DMS153 treated with DMSO at 0.1 percent for 48 hours (cell line): Measurements from ENCODE around the gene ABCC12.
"Not testable (repeated sequence)": the region's sequence is repeated elsewhere in the genome, so short reads cannot be mapped to it uniquely, and the experiment has no call there.

Source experiments
- DNase-seq: peaks from one replicate; lab custom pipeline; 2025; ENCODE audit not compliant: unreplicated experiment; lab: John Stamatoyannopoulos, UW

ABCC12 gene

DNA sequence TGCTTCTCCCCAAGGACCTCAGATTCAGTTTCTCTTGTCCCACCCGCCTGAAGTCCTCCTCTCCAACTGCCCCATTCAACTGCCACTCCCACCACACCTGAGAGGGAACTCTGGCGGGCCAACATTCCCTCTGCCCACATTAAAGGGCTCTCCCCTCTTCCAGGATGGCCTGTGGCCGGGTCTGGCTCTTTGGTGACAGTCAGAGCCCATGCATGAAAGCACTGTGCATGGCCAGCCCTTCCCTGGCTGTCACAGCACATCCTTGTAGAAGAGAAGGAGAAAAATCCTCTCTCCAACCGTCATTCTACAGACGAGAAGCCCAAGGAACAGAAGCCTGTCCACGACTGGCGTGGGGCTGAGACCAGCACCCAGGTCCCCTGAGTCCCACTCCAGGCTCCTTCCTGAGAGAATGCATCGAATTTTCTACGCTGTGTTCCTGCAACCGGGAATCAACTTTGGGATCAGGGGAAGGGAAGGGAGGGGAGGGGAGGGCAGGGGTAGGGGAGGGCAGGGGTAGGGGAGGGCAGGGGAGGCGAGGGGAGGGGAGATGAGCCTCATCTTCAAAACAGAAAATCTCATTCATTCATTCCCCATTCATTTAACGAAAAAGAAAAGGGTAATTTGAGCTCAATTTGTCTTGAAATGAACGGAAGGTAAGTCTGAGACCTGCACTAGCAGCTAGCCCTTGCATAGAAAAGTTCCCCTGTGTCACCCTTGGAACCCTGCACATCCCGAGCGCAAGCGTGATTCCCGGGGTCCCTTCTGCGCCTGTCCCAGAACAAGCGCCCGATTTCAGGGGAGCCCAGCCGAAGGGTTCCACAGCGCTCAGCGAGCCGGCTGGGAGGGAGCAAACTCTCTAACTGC is at the start of gene ABCC12:
TSS of gene ABCC12 (minus strand) at position 68 of the 864 bp plus-strand sequence. CDS start 9,569 bp downstream, outside the sequence.
- no peak for DNase-seq

DNA sequence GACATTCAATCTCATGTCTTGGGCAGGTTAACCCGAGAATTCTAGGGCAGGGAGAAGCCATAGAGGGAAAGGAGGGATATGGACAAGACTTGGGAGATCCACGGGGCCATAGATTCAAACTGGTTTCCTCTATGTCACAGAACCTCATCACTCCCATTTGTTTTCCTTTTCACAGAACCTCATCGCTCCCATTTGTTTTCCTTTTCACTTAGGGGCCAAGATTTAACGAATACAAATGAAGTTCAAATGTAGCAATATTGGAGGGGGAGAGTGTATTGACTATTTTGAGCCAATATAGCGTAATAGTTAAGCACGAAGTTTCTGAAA is 49.0 kb upstream of the ABCC12 start:
- DNase-seq, result no peak

DNA sequence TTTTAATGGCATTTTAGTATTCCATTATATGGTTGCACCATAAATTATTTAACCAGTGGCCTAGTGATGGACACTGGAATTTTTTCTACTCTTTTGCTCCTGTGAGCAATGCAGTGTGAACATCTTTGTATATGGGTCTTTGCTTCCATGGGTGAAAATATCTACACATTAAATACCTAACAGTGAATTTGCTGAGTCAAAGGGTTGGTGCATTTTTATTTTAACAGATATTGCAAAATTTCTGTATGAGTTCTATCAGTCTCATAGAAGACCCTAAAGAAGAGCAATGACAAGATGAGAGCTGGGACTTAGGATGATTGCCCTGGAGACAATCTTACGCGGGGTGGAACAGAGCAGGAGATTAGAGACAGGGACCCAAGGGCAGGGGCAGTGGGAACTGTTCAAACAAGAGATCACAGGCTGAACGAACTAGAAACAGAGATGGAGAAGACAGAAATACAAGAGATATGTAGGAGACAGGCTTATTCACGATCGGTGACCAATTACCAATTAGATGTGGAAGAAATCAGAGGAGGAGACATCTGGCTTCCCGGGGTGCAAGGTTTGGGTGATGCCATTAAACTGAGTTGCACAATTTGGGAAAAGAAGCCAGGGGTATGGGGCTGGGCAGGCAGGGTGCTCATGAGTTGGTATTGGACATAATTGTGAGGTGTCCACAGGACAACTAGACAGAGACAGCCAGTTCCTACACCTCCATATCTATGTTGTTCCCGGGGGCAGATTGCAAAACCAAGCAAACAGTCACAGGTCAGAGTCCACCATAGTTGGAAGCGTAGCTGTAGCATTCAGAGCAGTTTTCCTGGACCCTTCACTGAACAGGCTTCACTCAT is 48.4 kb upstream of the ABCC12 start:
- no peak for DNase-seq

DNA sequence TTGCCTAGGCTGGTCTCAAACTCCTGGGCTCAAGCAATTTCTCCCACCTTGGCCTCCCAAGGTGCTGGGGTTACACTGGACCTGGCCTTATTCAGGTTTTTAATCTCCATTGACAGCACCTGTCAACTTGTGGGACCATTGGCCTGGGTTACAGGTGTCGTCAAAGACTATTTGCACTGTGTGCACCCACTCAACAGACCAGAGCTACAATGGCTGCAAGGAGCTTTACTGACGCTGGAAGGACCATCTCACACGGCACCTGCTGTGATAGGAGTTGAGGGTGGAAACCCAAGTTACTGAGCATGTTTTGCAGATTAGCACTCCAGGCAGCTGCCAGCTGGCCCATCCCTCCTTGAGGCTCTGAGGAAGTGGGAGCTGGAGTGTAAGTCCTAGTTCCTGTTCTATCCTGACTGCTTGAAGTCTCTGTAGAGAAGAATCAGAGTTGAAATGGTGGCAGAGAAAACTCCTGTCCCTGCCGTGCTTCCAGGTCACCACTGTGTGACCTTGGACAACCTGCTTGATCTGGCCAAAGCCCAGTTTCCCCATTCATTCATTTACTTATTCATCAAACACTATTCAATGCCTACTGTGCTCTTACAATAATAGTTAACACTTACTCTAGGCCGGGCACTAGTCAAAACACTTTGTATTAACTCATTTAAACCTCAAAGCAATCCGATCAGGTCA is 45.9 kb upstream of the ABCC12 start:
- no peak for DNase-seq

DNA sequence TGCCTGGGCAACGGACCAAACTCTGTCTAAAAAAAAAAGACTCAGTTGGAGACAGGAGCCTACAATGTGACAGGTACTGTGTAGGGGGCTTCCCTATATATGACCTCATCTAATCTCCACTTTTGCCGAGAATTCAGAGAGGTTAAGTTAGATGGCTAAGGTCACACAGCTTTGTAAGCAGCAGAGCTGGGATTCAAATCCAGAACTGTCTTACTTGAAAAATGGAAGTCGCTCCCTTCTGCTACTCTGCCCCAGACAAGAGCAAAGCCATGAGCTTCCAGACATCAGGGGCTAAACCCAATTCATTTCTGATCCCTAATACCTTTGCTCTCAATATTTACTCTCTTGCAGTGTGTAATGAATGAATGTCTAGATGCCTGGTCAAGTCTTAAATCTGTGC is 41.5 kb upstream of the ABCC12 start:
- DNase-seq, result peak; percentile 39

DNA sequence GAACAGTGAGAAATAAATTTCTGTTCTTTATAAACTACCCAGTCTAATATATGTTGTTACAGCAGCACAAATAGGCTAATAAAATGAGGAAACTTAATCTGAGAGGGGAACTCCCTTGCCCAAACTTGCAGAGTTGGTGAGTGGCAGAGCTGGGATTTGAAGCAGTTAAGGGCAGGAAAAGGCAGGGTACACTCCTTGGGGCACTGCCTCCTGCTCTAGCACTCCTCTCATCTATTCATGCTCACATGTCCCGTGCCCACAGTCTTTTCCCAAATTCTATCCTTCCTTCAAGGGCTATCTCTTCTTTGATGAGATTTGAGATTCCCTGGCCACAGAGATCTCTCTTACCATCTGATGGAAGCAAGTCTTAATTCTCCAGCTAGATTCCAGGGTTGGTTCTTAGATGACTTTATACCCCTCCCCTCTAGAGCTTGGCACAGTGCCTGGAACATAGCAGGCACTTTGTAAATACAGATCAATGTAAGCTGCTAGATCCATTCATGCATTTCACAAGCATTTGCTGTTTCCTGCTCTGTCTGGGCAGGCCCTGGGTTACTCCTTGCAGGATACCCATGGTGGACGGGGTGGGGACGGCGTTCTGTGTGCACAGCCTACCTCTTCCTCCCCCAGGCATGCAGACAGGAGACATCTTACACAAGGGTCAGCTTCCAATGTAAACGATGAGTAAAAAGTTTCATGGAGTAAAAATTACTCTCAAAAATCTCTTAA is 39.2 kb upstream of the ABCC12 start:
- DNase-seq, result peak; percentile 24

DNA sequence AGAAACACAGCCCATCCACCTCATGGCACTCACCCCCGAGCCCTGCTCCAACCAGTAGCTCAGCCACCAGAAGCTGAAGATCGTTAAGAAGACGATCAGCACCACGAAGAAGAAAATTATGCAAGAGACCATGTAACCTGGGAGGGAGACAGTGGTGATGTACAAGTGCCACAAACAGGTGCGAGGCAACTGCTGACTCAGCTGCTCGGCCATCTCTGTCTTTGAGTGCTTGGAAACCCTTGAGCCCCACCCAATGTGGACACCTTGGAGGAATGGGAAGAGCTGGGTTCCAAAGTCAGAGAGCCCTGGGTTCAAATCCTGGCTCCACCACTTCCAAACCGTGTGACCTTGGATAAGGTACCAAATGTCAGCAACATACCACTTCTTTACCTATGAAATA is 38.1 kb upstream of the ABCC12 start:
- DNase-seq, result no peak

DNA sequence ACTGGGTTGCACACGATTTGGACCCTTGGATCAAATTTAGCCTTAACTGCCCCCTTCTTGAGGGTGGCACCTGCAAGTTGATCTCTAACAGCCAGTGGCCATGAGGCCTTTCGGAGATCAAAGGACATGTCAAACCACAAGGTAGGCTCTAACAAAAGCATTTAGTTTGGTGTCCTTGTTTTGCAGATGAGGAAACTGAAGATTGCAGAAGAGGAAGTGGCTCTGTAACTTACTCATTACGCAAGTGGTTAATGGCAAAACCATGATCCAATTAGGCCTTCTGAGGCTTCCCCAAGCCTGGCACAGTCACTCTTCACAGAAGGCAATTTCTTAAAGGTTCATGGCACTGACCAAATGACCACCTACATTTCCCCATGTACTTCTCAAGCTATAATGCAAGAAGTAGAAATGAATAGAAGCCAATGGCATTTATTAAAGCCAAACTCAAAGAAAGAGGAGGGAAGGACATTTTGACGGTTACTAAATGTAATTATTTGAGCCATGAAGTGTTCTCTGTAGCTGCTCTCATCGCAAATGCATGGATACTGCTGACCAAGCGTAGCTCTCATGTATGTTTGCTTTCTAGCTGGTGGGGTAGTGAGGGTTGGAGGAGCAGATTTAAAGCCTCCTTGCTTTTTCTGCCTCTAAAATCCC is 32.8 kb upstream of the ABCC12 start:
- no peak for DNase-seq

DNA sequence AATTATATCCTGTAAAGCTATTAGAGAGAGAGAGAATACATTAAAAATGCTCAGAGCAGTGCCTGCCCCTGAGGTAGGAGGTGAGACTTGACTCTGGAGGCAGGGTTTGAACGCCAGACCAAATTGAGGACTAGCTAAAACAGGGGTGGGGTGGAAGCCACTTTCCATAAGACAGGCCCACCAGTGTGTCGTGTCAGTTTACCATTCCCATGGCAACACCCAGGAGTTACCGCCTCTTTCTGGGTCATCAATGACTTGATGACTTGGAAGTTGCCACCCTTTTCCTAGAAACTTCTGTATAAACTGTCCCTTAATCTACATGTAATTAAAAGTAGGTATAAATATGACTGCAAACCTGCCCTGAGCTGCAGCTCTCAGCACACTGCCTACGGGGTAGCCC is 32.0 kb upstream of the ABCC12 start:
- DNase-seq, result no peak

DNA sequence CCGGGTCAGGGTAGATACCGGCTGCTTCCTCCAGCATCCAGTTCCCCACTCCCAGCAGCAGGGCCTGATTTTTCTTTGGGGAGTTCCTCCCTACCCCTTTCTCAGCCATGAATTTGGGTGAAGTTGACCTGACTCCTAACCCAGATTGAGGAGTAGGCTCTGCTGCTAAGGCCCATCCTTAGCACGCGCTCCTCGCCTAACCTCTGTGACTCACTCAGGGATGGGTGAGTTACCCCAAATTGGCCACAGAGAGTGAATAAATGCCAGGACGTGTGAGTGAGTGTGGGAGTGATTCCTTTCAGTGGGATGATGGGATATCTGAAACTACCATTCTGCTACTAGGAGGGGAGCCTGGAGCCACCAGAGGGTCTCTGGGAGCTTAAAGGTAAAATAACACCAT is 28.9 kb upstream of the ABCC12 start:
- no peak for DNase-seq

DNA sequence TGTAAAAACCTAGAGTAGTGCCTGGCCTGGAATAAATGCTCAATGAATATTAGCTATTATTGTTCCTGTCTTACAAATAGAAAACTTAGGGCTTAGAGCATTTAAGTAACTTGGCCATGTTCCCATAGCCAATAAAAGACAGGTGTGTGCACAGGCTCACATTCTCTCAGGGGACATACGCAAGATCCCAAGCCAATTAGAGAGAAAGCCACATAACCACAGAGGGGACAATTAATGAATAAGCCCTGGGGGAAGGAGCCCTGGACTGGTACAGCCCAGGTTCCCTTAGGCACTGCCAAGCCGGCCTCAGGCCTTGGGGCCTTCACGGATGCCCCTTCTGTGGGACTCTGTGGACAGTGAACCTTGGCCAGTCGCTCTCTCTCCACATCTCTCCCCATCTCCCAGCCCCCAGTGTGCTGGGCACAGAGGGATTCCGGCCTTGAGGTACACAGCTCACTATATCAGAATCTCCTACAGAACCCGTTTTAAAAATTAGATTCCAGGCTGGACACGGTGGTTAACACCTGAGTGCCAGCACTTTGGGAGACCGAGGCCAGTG is 27.3 kb upstream of the ABCC12 start:
- DNase-seq, result peak; percentile 7

DNA sequence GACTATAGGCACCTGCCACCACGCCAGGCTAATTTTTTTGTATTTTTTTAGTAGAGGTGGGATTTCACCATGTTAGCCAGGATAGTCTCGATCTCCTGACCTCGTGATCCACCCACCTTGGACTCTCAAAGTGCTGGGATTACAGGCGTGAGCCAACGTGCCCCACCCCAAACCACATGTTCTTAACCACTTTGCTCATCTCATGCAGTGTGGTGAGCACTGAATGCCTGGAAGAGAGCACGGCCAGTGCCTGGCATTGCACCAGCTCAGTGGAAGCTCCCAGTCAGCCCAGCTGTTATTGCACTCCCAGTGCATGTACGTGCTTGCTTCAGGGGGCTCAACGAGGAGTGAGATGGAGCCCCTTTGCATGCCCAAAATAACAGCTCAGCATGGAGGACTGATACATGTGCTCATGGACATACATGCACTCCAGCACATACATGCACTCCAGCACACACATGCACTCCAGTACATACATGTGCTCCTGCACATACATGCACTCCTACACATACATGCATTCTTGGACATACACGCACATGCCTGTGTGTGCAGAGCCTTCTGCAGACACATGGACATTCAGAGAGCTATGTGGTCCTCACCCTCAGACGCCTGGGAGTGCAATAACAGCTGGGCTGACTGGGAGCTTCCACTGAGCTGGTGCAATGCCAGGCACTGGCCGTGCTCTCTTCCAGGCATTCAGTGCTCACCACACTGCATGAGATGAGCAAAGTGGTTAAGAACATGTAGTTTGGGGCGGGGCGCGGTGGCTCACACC is 26.1 kb upstream of the ABCC12 start:
- not testable (repeated sequence) for DNase-seq

DNA sequence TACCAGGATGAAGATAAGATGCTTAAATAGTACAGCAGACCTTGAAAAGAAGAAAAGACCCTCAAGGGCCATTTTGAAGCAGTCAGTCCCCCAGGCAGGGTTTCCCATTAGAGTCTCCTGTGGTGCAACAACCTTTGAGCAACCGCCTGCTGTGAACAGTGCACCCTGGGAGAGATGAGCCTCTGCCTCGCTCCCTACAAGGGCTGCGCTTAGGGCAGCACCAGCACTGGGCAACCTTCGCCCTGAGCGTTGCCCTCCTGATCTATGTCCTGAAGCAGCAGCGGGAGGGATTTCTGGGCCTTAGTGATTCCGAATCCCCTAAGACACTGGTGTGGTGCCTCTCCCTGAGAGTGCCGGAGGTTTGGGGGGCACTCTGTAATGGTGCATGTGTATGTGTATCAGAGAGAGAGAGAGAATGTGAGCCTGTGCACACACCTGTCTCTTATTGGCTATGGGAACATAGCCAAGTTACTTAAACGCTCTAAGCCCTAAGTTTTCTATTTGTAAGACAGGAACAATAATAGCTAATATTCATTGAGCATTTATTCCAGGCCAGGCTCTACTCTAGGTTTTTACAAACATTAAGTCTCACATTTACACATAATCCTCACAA is 25.2 kb upstream of the ABCC12 start:
- no peak for DNase-seq

DNA sequence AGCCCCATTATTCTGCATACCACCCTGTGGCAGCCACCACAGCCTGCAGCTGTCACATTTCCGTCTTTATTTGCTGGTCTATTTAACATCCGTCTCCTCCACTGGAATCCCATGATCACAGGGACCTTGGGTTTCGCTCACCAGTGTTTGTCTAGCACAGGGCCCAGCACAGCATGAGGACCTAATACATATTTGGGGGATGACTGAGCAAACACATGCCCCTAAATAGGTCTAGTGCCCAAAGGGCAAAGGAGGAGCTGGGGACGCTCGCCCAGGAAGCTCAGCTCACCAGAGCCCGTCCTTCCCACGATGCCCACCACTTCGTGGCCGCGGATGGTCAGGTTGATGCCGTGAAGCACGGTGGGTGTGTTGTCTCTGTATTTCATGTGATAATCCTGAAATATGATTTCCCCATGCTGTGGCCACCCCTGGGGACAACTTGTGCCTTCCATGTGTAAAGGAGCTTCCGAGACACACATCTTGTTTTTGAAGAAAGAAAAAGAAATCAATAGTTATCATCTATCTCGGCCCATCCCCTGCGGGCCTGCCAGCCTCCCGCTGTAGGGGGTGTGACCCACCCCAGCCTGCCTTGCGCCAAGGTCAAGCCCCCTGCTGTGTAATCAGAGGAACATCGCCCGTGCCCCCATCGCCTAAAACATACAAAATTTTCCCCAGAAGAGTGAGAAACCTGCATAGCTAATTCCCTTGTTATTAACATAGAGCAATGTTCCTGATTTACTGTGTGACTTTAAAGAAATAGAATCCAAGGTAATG is 21.0 kb upstream of the ABCC12 start:
- no peak for DNase-seq

DNA sequence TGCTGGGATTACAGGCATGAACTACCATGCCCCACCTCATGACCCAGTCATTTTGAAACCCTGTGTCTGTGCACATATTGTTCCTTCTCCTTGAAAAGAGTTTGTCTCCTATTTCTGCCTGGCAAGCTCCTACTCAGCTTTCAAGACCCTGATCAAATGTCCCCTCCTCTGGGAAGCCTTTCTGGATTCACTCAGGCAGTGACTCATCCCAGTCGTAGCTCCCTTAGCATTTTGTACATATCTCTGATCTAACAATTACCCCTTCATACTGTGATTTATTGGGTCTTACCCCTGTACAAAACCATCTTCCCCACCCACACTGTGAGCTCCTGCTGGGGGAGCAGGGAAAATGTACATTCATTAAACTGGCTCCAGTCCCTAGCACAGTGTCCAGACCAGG is 18.1 kb upstream of the ABCC12 start:
- no peak for DNase-seq

DNA sequence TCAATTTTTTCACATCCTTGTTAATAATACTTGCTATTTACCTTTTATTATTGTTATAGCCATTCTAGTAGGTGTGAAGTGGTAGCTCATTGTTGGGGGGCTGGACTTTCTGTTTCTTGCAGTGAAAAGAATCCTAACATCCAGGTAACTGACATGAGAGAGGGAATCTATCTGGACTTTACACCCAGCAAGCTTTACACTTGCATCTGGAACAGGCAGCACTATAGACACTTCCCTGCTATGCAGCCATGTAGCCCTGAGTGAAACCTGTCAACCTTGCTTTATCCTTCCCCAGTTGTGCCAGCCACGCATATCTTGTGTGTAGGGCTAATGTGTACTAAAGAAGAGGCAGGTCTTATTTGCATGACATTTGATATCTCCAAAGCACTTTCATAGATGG is 16.9 kb upstream of the ABCC12 start:
- no peak for DNase-seq

DNA sequence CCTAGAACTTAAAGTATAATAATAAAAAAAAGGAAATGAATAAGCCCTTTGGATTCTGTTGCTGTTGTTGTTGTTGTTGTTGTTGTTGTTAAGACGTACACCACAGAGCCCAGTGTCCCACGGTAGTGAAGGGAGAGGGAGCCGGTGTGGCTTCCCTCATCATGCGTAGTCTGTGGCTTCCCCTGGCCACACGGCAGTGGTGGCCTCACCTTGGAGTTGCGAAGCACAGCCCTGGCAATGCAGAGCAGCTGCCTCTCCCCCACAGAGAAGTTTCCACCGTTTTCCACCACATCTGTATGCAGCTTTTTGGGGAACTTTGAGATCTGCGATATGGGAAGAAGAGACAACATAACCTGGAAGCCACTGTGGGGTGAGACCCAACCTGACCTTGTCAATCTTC is 14.1 kb upstream of the ABCC12 start:
- no peak for DNase-seq

DNA sequence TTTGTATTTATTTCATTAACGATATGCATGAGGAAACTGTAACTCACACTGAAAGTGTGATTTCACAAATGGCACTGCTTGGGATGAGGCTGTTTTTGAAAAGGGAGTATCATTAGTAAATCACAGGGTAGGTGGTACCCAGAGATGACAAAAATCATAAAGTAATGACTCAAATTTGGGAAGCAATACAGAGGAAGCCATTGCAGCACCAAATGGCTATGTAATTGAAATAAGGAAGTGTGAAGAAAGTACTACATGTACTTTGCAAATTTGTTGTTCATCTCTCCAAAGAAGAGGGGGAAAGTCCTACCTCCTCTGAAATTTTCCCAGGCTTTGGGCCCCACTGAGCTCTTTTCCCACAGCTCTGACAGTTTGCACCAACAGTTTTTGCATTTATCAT is 12.3 kb upstream of the ABCC12 start:
- DNase-seq, result no peak
